Nephron progenitor cell (in vitro differentiated cells): ENCODE data around the gene LRRC4C.

Experiments used
- DNase-seq: peaks from one replicate; pipeline ENCODE4 v3.0.0; 2021
- H3K27ac Mint-ChIP-seq: 2 replicates; pipeline ENCODE4 v1.8.0; 2021; ENCODE audit warnings: mild to moderate bottlenecking, moderate library complexity, mixed read lengths
- H3K27me3 Mint-ChIP-seq: 2 replicates; pipeline ENCODE4 v1.8.0; 2021; ENCODE audit warnings: mild to moderate bottlenecking, low read depth, mixed read lengths; ENCODE audit not compliant: poor library complexity
- H3K36me3 Mint-ChIP-seq: 2 replicates; pipeline ENCODE4 v1.8.0; 2021; ENCODE audit warnings: low read depth, mixed read lengths
- H3K4me1 Mint-ChIP-seq: 2 replicates; pipeline ENCODE4 v1.8.0; 2021; ENCODE audit warnings: mixed read lengths
- H3K4me3 Mint-ChIP-seq: 2 replicates; pipeline ENCODE4 v1.8.0; 2021; ENCODE audit warnings: mild to moderate bottlenecking, moderate library complexity, mixed read lengths
- H3K9me3 Mint-ChIP-seq: 2 replicates; pipeline ENCODE4 v1.8.0; 2021; ENCODE audit warnings: mild to moderate bottlenecking, moderate library complexity, mixed read lengths
- CTCF ChIP-seq: fragments of 200-600 bp; sonication (generic); IDR thresholded peaks from 2 replicates; pipeline ENCODE4 v1.5.0; 2021; ENCODE audit warnings: antibody characterized with exemption

LRRC4C gene

GRCh38 chr11:40826601-40827000 lies 632.9 kb downstream of the LRRC4C start:
- Mint-ChIP-seq H3K27ac (no peak overlapping the region), H3K36me3 (no peaks in the 10 kb centered on the region), H3K4me3 (no peak overlapping the region), H3K4me1 (no peaks in the 10 kb centered on the region), H3K27me3 (no peaks in the 10 kb centered on the region), H3K9me3 (no peaks in the 10 kb centered on the region)
- TF ChIP-seq CTCF: no peak
- DNase-seq: no peak

DNA sequence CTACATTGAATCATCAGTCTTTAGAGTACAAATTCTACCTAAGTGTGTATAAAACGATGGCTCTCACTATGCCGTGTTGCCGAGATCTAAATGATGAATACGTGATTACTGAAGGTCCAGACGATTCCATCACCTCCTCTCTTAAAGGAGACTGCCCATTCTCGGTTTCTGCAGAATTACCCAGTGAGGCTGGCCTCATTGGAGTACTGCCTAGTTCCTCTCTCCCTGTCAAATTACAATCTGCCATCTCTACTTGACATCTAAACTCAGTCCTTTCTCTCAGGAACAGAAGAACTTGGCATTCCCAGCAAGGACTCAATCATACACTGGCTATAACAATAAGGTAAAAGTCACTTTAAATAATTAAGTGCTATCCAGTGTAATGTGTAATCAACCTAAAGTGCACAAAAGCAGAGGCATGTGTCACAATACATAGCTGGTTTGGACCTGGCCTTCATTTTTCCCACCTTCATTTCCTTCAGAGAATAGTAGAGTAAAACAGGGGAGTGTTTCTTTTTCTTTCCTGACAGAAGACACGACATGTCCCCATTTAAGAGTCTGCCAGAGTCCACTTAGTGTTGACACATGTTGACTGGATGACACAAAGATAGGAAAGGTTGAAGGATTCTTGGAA lies 634.1 kb downstream of the LRRC4C start:
- no peak for TF ChIP-seq CTCF
- Mint-ChIP-seq H3K27ac (no peak overlapping the region), H3K27me3 (no peaks in the 10 kb centered on the region), H3K36me3 (no peaks in the 10 kb centered on the region), H3K4me1 (no peaks in the 10 kb centered on the region), H3K4me3 (no peak overlapping the region), H3K9me3 (no peaks in the 10 kb centered on the region)
- no peak for DNase-seq

- peaks cover 5% of the 10 kb centered on the region for H3K9me3 Mint-ChIP-seq
- H3K27ac Mint-ChIP-seq: no peak overlapping the region
- no peaks in the 10 kb centered on the region for H3K36me3 Mint-ChIP-seq
- DNase-seq: no peak
- H3K4me3 Mint-ChIP-seq: no peak overlapping the region
- H3K27me3 Mint-ChIP-seq: no peaks in the 10 kb centered on the region
- H3K4me1 Mint-ChIP-seq: no peaks in the 10 kb centered on the region
- no peak for TF ChIP-seq CTCF
Measured at GRCh38 chr11:40819230-40819629, 640.2 kb downstream of the LRRC4C start.

DNA sequence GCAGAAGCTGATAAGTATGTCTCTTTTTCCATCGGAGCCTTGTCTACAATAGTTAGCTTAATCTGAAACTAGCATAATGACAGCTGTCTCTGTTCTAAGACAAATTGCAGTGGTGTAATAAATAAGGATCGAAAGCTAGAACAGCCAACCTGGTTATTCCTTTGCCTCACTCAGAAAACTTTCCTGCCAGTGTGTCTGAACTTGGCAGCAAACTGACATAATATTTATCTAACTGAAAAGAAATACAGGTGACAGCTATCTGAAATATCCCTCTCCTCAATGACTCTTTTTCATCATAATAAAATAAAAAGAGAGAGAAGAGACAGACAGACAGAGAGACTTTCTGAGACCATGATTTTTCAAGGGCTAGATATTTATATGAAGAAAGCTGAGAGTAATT lies 642.5 kb downstream of the LRRC4C start:
- Mint-ChIP-seq H3K36me3 (no peaks in the 10 kb centered on the region), H3K9me3 (peaks cover 5% of the 10 kb centered on the region), H3K4me1 (no peaks in the 10 kb centered on the region), H3K27me3 (no peaks in the 10 kb centered on the region), H3K27ac (no peak overlapping the region), H3K4me3 (no peak overlapping the region)
- TF ChIP-seq CTCF: no peak
- DNase-seq: no peak

- Mint-ChIP-seq H3K36me3 (no peaks in the 10 kb centered on the region), H3K27me3 (no peaks in the 10 kb centered on the region), H3K4me1 (no peaks in the 10 kb centered on the region), H3K4me3 (no peak overlapping the region), H3K9me3 (no peaks in the 10 kb centered on the region), H3K27ac (no peak overlapping the region)
- no peak for TF ChIP-seq CTCF
- no peak for DNase-seq
Measured at GRCh38 chr11:40797981-40798380, 661.5 kb downstream of the LRRC4C start.

- Mint-ChIP-seq H3K36me3 (no peaks in the 10 kb centered on the region), H3K27ac (no peak overlapping the region), H3K9me3 (no peaks in the 10 kb centered on the region), H3K27me3 (no peaks in the 10 kb centered on the region), H3K4me1 (no peaks in the 10 kb centered on the region), H3K4me3 (no peak overlapping the region)
- no peak for DNase-seq
- TF ChIP-seq CTCF: no peak
Measured at GRCh38 chr11:40787224-40787623, 672.2 kb downstream of the LRRC4C start.
